ENCODE data around the gene INHBB. TPM values are rescaled to one million over a fixed set of nuclear protein-coding genes. Genes with fewer than 3 reads are reported as not detected.

INHBB gene
- total RNA-seq, 2 donors from 2014 or later = 2.8 to 19.4 TPM

DNA sequence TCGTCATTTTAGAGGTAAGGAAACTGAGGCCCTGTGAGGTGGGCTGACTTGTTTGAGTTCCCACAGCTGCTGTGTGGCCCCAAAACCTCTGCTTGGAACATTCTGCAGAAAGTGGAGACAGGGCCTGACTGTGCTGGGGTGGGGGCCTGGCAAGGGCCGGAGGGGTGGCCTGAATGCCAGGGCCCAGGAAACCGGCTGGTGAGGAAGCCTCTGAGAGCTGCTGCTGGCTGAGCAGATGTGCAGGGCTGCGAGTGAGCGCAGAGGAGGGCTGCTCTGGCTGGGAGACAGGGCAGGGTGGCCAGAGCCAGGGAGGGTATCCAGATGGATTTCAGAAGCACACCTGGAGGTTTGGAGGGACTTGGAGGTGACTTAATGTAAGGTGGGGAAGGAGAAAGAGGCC, 29.9 kb upstream of the INHBB start:
- no peak for ATAC-seq (ENCODE audit: insufficient number of reproducible peaks, low FRiP score, low read depth)
- H3K9me3 ChIP-seq = no peaks in the 10 kb centered on the region
- H3K4me1 ChIP-seq (ENCODE audit: control insufficient read depth in 1 of 2, low read depth in 2 of 2) = peaks cover 5 to 9% of the 10 kb centered on the region in 2 donors
- H3K36me3 ChIP-seq = no peaks in the 10 kb centered on the region
- no peak for DNase-seq (ENCODE audit: low spot score)
- H3K27me3 ChIP-seq (replicated peaks; ENCODE audit: insufficient read depth) = no peaks in the 10 kb centered on the region
- TF ChIP-seq, protein P1, sequence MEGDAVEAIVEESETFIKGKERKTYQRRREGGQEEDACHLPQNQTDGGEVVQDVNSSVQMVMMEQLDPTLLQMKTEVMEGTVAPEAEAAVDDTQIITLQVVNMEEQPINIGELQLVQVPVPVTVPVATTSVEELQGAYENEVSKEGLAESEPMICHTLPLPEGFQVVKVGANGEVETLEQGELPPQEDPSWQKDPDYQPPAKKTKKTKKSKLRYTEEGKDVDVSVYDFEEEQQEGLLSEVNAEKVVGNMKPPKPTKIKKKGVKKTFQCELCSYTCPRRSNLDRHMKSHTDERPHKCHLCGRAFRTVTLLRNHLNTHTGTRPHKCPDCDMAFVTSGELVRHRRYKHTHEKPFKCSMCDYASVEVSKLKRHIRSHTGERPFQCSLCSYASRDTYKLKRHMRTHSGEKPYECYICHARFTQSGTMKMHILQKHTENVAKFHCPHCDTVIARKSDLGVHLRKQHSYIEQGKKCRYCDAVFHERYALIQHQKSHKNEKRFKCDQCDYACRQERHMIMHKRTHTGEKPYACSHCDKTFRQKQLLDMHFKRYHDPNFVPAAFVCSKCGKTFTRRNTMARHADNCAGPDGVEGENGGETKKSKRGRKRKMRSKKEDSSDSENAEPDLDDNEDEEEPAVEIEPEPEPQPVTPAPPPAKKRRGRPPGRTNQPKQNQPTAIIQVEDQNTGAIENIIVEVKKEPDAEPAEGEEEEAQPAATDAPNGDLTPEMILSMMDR (IDR thresholded peaks at IDR 0.05) = no peak
- no peak overlapping the region for H3K4me3 ChIP-seq
- H3K27ac ChIP-seq = no peak overlapping the region

DNA sequence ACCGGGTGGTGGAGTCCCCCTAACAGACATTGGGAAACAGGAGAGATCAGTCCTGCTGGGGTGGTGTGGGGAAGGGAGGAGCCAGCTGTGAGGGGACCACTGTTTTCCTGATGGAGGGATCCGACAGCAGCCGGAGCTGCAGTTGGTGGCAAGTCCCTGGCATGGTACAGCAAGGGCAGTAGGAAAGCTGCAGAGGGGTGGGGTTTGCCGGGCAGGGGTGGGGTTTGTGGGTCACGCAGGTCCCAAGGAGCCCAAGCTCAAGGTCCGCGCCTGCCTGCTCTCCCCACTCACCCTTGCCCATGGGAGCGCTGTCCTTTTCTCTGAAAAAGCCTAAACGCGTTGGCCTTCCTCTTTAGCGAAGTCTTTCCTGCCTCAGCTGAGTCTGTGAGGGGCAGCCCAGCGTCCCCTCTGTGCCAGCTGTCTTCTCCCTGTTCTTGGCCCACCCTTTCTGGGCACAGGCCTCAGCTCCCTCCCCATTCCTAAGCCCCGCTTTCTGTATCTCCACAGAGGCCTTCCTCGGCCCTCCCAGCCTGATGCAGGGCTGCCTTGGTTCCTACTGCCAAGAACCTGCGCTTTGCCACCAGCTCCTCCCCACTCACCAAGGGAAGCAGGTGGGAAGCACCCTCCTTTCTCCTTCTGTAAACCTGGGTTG, 29.3 kb upstream of the INHBB start:
- TF ChIP-seq, protein P1 (IDR thresholded peaks at IDR 0.05) = no peak
- no peak for DNase-seq (ENCODE audit: low spot score)
- no peak for ATAC-seq (ENCODE audit: insufficient number of reproducible peaks, low FRiP score, low read depth)
- Histone ChIP-seq H3K4me3 (no peak overlapping the region), H3K9me3 (no peaks in the 10 kb centered on the region), H3K4me1 (ENCODE audit: control insufficient read depth in 1 of 2, low read depth in 2 of 2) (peaks cover 5 to 9% of the 10 kb centered on the region in 2 donors), H3K27me3 (replicated peaks; ENCODE audit: insufficient read depth) (no peaks in the 10 kb centered on the region), H3K36me3 (no peaks in the 10 kb centered on the region), H3K27ac (no peak overlapping the region)

DNA sequence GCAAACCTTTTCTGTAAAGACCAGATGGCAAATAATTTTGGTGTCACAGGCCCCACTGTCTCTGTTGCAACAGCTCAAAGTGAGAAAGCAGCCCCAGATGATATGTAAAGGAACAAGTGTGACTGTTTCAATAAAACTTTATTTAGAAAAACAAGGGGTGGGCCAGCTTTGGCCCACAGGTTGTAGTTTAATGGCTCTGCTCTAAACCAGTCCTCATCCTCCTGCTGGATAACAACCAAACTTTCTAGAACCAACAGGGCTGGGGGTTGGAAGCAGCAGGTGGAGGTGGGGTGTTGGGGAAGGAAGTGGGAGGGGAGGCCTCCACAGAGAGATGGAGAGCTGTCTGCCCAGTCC, 28.8 kb upstream of the INHBB start:
- Histone ChIP-seq H3K27ac (no peak overlapping the region), H3K9me3 (no peaks in the 10 kb centered on the region), H3K4me3 (no peak overlapping the region), H3K4me1 (ENCODE audit: control insufficient read depth in 1 of 2, low read depth in 2 of 2) (peaks cover 5 to 9% of the 10 kb centered on the region in 2 donors), H3K36me3 (no peaks in the 10 kb centered on the region), H3K27me3 (replicated peaks; ENCODE audit: insufficient read depth) (no peaks in the 10 kb centered on the region)
- ATAC-seq (ENCODE audit: insufficient number of reproducible peaks, low FRiP score, low read depth) (no peak), DNase-seq (ENCODE audit: low spot score) (no peak)
- TF ChIP-seq, protein P1 (IDR thresholded peaks at IDR 0.05) = no peak

DNA sequence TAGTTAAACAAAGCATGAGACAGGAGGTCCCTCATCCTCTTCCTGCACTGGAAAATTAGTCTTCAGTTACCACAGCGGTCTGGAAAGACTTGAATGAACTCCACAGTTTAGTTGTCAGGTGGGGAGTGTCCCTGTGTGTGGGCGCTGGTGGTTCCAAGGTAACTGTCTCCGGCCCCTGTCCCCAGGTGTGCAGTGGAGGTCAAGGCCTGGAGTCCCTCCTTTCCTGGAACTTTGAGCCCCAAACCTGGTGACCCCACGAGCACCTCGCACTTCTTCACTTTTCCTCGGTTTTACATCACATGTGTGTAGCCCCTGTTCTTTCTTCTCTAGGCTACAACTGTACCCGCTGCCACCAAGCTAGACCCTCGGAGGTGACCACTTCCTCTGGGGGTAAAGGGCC, 28.0 kb upstream of the INHBB start:
- Histone ChIP-seq H3K36me3 (no peaks in the 10 kb centered on the region), H3K4me3 (no peak overlapping the region), H3K9me3 (no peaks in the 10 kb centered on the region), H3K27ac (no peak overlapping the region), H3K27me3 (replicated peaks; ENCODE audit: insufficient read depth) (no peaks in the 10 kb centered on the region), H3K4me1 (ENCODE audit: control insufficient read depth in 1 of 2, low read depth in 2 of 2) (peaks cover 0 to 4% of the 10 kb centered on the region in 2 donors)
- TF ChIP-seq, protein P1 (IDR thresholded peaks at IDR 0.05) = no peak
- DNase-seq (ENCODE audit: low spot score) (no peak), ATAC-seq (ENCODE audit: insufficient number of reproducible peaks, low FRiP score, low read depth) (no peak)

DNA sequence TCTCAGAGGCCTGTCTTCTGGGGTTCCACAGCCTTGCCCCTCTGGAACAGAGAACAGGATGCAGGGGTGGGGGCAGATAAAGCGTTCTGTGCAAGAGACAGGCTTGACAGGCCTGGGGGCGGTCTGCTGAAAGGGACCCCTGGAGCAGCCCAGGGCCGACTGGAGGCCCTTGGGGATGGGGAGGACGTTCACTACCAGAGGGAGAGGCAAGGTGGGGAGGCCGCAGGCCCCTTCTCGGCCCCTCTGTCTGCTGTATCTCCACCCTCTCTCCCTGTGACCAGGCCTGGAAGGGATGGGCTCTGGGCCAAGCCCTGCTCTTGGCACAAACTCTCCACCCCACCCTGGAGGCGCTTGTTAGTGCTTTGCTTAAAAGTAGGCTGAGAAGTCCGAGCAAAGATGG, 27.3 kb upstream of the INHBB start:
- H3K27me3 ChIP-seq (replicated peaks; ENCODE audit: insufficient read depth) = no peaks in the 10 kb centered on the region
- peaks cover 0 to 9% of the 10 kb centered on the region in 2 donors for H3K4me1 ChIP-seq (ENCODE audit: control insufficient read depth in 1 of 2, low read depth in 2 of 2)
- TF ChIP-seq, protein P1 (IDR thresholded peaks at IDR 0.05) = no peak
- H3K36me3 ChIP-seq = no peaks in the 10 kb centered on the region
- no peak for ATAC-seq (ENCODE audit: insufficient number of reproducible peaks, low FRiP score, low read depth)
- no peak overlapping the region for H3K27ac ChIP-seq
- H3K9me3 ChIP-seq = no peaks in the 10 kb centered on the region
- no peak overlapping the region for H3K4me3 ChIP-seq
- DNase-seq (ENCODE audit: low spot score) = no peak

Data from thoracic aorta (tissue), 2 donors.